NCI-H1048 (cell line): Measurements from ENCODE around the gene SPG21.

Source experiments
- DNase-seq: peaks from one replicate; lab custom pipeline; 2025; lab: John Stamatoyannopoulos, UW

SPG21 gene

DNA sequence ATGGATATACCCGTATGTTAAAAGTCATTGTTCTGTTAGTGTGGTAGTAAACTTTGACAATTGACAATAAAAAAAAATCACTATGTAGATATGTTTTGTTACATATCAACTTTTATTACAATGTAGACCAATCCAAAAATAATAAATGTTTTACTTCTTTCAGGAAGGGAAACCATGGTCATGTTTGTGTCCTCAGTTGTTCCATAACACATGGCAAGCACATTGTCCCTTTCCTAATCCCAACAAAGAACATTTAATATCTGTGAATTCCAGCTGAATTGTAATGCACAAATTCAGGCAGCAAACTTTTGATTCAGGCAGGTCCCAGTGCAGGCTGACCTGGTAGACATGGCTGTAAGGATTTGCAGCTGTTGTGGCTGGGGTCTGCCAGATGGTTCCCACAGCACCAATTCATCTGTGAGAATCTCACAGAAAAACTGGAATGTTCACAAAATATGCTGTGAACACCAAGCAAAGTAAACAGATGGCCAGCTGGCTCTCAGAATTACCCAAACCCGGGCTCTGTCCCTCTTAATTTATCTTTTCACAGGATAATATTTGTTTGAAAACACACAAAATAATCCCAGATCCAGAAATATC, 1.9 kb upstream of the SPG21 start:
- no peak for DNase-seq

GRCh38 chr15:64990168-64990470, 405 bp upstream of the SPG21 start:
- DNase-seq = no peak

DNA sequence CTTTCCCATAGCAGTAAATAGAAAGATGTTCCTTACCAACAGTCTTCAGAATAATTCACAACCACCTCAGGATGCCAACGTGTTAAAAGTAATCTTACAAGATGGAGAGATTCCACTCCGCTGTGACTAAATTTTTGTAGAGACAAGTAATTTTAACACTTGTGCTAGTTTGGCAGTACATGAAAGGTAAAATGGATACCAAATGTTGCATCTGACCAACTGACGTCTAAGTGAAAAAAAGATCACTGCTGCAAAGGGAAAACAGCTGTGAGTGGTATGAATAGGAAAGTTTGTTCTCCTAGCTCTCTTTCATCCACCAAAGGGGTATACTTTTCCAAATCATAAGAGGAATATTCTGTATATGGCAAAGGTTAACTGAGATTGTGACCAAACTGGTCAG, 2.6 kb downstream of the SPG21 start:
- no peak for DNase-seq

- no peak for DNase-seq
Measured at GRCh38 chr15:64985366-64986033, 4.2 kb downstream of the SPG21 start.

- DNase-seq = no peak
Measured at GRCh38 chr15:64982472-64982871, 7.2 kb downstream of the SPG21 start.

DNA sequence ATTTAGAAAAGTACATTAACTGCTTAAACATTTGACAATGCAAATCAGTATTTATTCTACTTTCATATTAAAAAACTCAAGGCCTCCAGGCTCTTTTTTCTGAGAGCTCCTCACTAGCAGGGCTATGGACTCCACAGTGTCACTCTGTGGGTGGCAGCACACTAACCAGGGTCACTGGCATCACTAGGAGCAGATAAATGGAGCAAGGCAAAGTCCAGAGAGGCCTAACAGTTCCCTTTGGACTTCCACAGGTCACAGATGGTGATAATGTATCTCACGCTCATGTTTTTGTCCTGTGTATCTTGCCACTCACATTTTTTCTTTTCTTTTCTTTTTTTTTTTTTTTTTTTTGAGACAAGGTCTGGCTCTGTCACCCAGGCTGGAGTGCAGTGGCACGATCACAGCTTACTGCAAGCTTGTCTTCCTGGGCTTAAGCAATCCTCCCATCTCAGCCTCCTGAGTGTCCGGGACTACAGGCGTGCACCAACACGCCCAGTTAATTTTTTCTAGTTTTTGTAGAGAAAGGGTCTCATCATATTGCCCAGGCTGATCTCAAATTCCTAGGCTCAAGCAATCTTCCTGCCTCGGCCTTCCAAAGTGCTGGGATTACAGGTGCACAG, 7.8 kb downstream of the SPG21 start:
- no peak for DNase-seq

GRCh38 chr15:64979252-64979710, 10.4 kb downstream of the SPG21 start:
- DNase-seq = no peak

DNA sequence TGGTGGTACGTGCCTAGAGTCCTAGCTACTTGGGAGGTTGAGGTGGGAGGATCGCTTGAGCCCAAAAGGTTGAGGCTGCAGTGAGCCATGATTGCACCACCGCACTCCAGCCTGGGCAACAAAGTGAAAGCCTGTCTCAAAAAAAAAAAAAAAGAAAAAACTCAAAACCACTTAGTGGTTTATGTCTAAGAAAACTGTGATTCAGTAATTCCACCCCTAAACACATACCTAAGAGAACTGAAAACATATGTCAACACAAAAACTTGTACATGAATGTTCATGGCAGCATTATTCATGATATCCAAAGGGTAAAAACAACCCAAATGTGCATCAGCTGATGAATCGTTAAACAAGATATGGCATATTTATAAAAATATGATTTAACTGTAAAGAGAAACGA, 14.3 kb downstream of the SPG21 start:
- no peak for DNase-seq

GRCh38 chr15:64970698-64971097, 19.0 kb downstream of the SPG21 start:
- DNase-seq = no peak

DNA sequence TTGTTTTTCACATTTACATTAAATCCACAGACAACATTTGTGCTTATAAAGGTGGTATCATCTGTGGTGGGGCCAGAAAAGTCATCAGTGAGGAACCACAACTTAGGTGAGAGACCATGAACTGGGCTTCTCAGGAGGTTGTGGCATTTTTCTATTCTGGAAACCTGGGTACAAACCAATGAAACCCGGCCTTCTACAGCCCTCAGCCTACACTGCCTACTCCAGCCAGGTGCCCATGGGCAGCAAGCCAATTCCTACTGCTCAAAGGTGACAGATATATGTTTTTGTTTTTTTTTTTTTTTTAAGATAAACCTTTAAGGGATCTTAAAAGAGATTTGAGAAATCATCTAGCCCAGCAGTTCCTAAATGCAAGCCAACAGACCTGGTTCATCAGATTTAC, 20.3 kb downstream of the SPG21 start:
- DNase-seq = no peak

- DNase-seq = no peak
Measured at GRCh38 chr15:64961013-64961412, 28.7 kb downstream of the SPG21 start.

- DNase-seq = no peak
Measured at GRCh38 chr15:64960153-64960552, 29.6 kb downstream of the SPG21 start.

GRCh38 chr15:64959128-64959527, 30.6 kb downstream of the SPG21 start:
- no peak for DNase-seq

GRCh38 chr15:64954395-64954794, 35.3 kb downstream of the SPG21 start:
- no peak for DNase-seq

DNA sequence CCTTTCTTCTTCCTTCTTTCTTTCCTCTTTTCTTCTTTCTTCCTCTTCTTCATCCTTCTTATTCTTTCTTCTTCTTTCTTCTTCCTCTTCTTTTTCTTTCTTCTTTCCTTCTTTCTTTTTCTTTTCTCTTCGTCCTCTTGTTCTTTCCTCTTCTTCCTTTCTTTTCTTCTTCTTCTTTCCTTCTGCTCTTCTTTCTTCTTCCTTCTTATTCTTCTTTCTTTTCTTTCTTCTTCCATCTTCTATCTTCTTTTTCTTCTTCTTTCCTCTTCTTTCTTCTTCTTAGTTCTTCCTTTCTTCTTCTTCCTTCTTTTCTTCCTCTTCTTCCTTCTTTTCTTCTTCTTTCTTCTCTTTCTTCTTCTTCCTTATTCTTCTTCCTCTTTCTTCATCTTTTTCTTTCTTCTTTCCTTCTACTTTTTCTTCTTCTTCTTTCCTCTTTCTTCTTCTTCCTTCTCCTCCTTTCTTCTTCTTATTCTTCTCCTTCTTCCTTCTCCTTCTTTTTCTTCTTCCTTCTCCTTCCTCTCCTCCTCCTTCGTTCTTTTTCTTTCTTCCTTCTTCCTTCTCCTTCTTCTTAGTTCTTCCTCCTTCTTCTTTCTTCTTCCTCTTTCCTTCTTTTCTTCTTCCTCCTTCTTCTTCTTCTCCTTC, 37.8 kb downstream of the SPG21 start:
- DNase-seq = no peak

DNA sequence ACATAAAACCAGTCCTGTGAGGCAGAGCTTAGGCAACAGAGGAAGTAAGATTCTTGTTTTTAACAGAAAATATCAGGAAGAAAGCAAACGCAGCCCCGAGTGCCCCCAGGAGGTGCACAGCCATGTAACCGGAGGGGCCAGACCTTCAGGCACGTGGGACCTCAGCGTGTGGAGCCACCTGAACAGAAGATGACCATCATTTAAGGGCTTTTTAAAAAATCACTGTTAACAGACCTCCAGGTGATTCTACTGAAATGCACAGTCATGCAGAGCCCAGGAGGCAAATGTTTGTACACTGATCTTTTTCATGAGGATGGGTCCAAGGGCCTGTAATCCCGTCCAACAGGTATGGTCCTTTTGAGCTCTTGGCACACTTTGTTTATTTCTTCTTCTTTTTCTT, 38.8 kb downstream of the SPG21 start:
- no peak for DNase-seq

GRCh38 chr15:64949383-64950186, 40.1 kb downstream of the SPG21 start:
- DNase-seq = no peak

- no peak for DNase-seq
Measured at GRCh38 chr15:64948916-64949315, 40.8 kb downstream of the SPG21 start.

- no peak for DNase-seq
Measured at GRCh38 chr15:64947211-64947610, 42.5 kb downstream of the SPG21 start.

GRCh38 chr15:64944961-64945360, 44.8 kb downstream of the SPG21 start:
- no peak for DNase-seq

GRCh38 chr15:64943512-64944225, 46.0 kb downstream of the SPG21 start:
- DNase-seq = no peak

DNA sequence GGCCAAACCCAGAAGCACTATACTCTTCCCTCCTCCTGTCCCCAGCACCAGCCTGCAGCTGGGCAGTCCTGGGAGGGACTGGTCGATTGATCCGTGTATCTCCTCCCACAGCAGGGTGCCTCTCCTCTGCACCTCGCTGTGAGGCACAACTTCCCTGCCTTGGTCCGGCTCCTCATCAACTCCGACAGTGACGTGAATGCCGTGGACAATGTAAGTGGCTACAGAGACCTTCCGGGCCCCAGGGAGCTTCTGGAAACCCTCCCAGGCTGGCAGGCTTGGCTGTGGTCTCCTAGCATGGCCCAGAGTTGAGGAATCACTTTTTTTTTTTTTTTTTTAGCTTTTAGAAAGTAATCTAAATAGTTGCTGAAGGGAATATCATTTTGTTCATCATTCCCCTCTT, 47.4 kb downstream of the SPG21 start:
- DNase-seq = no peak
